Pons (tissue), 1 donor: Measurements from ENCODE around the gene TCAF1.

ENCODE experiments used
- DNase-seq: peaks from one replicate; pipeline ENCODE4 v3.0.0-alpha.2; 2016; ENCODE audit warnings: low spot score

Gene TCAF1, protein sequence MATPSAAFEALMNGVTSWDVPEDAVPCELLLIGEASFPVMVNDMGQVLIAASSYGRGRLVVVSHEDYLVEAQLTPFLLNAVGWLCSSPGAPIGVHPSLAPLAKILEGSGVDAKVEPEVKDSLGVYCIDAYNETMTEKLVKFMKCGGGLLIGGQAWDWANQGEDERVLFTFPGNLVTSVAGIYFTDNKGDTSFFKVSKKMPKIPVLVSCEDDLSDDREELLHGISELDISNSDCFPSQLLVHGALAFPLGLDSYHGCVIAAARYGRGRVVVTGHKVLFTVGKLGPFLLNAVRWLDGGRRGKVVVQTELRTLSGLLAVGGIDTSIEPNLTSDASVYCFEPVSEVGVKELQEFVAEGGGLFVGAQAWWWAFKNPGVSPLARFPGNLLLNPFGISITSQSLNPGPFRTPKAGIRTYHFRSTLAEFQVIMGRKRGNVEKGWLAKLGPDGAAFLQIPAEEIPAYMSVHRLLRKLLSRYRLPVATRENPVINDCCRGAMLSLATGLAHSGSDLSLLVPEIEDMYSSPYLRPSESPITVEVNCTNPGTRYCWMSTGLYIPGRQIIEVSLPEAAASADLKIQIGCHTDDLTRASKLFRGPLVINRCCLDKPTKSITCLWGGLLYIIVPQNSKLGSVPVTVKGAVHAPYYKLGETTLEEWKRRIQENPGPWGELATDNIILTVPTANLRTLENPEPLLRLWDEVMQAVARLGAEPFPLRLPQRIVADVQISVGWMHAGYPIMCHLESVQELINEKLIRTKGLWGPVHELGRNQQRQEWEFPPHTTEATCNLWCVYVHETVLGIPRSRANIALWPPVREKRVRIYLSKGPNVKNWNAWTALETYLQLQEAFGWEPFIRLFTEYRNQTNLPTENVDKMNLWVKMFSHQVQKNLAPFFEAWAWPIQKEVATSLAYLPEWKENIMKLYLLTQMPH

DNA sequence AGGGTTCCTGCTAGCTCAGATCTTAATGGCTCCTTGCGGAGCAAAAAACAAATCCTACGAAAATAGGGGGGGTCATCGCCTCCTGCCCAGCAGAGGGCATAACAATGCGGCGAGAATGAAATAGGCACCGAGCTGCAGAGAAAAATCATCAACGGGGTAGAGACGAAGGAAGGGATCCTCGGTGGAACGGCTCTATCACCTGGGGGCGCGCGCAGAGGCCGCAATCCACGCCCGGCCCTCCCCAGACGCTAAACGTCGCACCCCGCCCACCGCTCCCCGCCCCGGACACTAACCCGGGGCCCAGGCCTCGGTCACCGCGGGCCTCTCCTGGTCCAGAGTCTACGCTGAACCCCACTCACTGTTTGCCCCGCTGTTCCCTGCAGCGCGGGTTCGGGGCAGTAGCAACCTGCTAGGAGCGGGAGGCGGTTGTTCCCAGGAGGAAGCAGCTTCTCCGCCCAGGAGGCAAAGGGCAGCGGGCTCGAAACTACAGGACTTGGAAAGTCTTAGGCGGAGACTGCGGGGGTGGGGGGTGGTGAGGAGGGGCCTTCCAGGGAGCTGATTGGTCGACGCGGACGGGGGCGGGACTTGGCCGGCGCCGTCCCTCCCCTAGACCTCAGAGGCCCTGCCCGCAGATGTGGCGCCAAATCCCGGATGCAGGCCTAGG lies at the start of gene TCAF1:
Gene TCAF1, minus strand, starts transcription at position 509 of the 664 bp plus-strand sequence. CDS start 25,568 bp downstream, outside the sequence.
- peak; percentile 95 for DNase-seq

DNA sequence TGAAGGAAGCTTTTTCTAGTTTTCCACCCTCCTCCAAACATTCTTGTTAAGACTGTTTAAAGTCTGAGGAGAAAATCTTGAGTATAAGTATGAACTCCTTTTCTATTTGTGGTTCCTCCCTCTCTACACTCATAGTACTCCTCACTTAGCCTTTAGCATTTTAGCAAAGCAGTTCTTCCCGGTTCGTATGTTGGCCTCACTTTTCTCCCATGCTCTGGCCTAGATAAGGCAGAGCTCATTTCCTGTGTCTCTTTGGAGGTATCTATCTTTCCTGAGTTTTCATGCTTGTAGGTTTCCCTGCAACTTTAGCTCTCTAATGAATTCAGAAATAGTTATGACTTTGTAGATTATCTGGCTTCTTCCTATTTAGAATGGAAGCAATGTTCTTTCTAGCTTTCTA lies 46.8 kb upstream of the TCAF1 start:
- no peak for DNase-seq

DNA sequence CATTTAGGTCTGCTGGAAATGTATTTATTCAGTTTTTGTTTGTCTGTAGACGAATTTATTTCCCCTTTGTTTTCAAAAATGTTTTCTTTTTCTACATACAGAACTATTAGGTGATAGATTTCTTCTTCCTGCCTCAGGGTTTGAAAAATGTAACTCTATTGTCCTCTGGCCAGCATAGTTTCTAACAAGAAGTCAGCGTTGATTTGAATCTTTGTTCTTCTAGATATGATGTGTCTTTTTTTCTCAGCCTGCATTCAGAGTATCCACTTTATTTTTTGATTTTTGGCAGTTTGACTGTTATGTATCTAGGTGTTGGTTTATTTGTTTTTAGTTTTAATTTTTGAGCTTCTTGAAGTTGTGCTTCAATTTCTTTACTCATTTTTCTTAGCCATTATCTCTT lies 45.1 kb upstream of the TCAF1 start:
- no peak for DNase-seq

DNA sequence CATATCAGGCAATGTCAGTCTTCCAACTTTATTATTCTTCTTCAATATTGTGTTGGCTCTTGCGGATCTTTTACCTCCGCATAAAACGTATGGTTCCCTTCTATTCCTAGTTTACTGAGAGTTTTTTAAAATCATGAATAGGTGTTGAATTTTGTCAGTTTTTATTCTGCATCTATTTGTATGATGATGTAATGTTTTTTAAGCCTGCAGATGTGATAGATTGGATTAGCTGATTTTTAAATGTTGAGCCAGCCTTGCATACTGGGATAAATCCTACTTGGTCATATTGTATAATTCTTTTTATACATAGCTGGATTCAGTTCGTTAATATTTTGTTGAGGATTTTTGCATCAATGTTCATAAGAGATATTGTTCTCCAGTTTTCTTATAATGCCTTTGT lies 43.4 kb upstream of the TCAF1 start:
- no peak for DNase-seq

DNA sequence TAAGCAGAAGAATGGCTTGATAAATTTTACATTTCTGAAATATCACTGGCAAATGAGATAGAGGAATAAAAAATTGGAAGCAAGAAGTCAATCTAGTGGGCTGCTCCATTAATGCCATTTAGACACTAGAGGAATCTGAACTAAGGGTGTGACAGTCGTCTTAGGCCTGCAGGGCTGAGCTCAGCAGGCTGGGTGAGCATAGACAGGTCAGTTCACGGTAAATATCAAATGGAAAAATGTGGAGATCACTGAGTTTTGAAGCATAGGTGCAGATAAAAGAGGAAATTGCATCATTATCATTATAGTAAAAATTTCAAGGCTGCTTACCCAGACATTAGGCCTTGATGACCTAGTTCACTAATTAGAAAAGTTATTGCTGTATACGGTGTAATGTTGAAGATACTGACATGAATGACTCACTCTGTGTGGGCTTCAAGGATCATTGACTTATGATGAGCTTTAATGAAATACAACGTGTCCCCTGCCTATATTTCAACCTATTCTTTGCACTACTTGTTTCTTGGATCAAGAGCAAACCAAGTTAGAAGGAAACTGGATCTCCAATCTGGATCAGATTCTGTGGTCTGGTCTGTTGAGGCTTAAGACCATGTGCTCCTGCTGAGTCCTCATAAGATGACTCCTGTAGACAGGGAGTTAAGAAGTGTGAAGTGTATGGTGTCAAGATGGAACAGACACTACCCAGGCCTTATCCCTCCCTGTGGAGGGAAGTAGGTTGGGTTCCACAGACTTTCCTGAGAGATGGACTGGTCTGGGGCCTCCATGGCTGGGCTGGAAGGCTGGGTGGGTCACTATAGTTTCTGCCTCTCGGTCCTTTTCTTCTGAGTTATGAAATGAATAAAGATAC lies 36.6 kb upstream of the TCAF1 start:
- no peak for DNase-seq

DNA sequence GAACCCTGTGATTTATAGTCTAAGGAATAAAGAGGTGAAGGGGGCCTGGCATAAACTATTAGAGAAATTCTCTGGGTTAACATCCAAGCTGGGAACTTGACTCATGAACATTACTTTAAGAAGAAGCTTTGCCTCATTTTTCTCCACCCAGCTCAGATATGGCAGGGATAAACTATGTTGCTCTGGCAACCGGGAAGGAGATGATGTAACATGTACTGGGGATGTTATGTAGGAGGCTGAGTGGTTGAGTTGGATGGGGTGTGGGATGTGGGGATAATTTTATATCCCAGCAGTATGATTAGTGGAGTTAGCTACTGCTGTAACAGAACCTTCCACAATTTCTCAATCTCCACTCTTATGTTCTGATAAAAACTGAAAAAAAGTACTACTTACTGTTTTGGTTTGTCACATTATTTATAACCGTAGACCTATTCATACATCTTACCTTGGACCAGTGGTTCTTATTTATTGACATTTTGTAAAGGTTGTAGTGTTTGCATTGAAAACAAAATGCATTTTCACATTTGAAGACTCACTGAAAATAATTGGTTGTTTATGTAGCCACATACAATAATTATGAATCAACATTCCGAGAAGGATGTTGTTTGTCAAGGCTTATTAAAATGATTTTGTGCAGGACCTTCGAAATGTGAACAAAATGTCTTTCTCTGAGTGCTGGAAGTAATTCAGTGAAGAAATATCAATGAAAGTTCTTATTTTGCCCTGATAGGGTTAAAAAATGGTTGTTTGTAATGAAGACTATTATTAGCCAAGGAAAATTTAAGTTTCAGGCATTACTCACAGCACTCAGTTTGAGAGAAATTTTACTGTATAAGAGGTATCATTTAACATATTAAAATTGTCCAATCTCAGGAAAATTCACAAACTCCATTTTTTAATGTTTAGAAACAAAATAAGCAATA lies 34.4 kb upstream of the TCAF1 start:
- DNase-seq = no peak

DNA sequence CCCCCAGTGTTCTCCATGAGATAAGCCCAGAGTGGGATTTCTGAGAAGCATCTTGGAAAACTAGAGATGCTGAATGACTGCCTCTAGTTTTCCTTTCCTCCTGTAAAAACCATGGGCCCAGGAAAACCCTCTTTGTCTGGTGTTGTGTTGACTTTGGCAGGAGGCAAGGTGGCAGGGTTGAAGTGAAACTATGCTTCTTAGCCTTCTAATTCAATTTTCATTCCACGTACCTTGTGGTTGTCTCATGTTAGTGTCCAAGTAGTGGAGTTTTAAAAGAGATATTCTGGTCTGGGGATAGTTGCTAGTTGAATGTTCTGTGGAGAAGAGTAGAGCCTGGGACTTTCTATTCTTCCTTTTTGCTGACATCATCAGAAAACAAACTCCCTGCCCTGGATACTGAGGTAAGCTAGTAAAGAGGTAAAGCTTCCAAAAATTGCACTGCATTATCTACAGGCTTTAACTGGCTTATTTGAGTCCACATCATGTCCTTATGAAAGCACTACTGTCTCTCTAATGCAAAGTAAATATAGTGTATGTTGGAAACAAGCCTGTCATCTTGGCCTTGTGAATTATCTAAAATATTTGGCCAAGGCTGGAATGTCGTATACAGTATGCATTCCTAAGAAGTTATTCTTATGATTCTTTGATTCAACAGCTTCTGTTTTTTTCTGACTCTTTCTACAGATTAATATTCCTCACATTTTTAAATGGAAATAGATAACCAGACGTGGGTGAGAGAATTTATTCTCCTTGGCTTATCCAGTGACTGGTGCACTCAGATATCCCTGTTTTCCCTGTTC lies 32.8 kb upstream of the TCAF1 start, which contains the start of gene OR2F2:
Gene OR2F2, plus strand, starts transcription at position 708 of the 800 bp plus-strand sequence. Its CDS starts 0 bp downstream, at position 708.
- DNase-seq = no peak

DNA sequence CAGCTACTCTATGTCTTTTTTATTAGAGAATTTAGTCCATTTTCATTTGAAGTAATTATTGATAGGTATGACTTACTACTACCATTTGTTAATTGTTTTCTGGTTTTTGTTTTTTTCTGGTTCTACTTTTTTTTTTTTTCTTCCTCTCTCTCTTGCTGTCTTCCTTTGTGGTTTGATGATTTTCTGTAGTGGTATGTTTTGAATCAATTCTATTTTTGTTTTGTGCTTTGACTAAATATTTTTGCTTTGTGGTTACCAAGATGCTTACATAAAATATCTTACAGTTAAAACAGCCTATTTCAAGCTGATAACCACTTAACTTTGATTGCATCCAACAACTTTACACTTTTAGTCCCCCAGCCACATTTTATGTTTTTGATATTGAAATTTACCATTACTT lies 29.8 kb upstream of the TCAF1 start:
- DNase-seq = no peak

DNA sequence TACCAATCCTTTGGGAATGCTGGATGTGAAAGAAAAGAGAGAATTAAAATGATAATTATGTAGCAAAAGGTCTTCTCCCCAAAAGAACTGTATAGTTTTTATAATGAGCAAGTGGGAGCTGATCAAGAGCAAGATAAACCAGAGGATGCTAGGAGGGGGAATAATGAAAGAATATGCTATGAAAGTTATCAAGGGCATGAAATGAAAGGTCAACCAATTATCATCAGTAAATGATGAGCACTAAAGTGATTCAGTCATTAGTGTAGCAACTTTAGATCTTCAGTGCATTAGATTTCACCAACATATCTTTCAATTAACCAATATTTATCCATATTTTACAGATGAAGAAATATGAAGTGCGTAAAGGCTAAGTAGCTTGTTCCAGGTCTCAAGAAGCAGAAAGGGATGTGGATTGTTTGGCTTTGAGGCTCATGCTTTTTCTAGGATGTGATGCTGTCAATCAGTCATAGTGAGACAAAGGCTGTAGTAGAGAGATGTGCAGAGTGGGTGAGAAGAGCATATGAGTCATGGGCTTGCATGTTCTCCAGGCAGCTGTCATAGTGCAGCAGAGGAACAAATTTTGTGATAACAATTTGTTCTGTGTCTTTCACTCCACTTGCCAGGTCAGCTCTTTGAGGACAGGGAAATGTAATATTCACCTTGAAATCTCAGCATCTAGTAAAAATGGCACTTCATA lies 27.4 kb upstream of the TCAF1 start:
- no peak for DNase-seq

DNA sequence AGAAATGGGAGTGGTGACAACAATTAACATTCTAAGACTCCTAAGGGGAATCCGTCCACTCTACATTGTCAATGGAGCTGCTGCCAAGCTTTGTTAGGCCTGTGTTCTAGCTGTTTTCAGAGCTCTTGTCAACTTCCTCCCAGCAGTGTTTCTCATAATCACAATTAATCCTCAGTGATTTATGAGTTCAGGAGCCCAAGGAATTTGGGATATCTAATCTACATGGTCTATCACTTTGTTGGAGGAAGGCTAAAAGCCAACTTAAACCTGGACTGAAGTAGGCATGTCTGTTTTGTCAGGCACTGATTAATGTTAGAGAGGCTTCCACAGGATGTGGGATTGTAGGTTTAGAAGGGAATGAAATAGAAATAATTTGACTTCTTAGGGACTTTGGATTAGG lies 22.9 kb upstream of the TCAF1 start:
- no peak for DNase-seq

DNA sequence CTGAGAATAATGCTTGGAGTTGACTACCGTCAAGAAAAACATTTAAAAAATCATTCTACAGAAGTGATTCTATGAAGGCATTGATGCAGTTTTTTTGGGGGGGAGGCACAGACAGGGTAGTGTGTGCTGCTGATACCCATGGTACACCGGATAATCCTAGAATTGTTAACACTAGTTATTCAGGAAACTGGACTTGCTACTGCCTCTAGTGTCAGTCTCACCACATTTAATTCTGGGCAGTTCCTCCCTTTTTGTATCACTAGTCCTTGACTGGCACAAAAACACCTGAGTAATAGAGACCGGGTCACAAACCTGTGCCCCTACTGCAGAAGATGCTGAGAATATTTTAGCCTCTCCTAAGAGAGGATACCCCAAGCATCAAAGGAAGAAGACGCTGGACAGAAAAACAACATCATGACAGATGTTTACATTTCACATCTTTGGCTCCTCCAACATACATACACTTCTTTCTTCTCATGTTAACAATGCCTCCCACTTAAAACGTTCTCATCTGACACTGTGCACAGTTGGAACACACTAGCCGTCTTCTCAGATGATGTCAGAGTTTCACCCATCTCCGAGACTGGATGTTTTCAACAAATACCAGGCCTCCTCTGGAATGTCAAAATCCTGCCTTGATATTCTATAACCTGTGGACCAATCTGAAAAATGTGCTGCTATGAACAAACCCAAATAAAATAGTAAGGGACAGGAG lies 13.1 kb upstream of the TCAF1 start:
- no peak for DNase-seq

DNA sequence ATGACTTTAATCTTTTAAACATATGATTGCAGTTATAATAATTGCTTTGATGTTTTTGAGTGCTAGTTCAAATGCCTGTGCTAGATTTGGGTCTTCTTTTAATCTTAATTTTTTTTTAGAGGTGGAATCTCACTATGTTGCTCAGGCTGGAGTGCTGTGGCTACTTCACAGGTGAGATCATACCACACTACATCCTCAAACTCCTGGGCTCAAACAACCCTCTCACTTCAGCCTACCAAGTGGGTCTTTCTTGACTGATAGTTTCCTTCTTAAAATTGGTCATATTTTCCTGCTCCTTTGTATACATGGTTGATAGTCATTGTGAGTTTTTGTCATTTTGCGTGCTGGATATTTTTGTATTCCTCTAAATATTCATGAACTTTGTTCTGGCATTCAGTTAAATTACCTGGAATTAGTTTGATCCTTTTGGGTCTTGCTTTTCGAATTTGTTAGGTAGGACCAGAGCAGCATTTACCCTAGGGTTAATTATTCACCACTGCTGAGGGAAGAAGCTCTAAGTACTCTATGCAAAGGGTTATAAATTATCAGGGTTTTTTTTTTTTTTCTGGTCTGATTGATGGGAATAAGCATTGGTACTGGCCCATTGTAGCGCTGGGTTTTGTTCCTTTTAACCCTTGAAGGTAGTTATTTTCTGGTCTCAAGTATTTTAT lies 12.1 kb upstream of the TCAF1 start:
- no peak for DNase-seq

DNA sequence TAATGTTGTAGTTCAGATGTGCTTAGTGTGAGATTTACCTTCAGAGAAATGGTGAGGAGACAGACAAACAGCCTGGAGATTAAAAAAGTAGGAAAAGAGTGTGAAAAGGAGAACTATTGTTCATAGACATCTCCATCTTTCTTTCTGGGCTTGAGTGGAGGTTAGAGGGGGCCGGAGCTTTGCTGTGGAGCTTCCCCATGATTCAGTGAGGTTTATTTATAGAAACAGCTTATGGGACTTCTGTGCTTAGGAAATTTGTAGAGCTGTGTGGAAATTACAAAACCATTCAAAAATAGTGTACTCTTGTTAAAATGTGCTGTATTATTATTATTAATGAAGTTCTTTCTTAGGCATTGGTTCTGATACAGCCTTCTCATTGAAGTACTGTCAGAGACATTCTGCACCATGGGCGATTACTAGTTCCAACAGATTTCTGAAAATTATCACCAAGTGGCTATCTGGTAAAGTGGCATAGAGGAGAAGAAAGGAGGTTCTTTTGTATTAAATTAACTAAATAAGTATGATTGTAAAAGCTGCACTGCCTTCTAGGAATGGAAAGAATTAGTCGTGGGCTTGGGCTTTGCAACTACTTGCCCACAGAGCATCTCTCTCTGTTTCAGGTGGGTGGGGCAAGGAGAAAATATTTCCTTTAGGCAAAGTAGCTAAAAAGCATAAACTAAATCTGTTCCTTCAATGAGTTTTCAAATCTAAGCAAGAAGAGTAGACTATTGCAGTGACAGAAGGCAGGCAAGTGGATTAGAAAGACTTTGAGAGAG lies 8.7 kb upstream of the TCAF1 start:
- DNase-seq = no peak

DNA sequence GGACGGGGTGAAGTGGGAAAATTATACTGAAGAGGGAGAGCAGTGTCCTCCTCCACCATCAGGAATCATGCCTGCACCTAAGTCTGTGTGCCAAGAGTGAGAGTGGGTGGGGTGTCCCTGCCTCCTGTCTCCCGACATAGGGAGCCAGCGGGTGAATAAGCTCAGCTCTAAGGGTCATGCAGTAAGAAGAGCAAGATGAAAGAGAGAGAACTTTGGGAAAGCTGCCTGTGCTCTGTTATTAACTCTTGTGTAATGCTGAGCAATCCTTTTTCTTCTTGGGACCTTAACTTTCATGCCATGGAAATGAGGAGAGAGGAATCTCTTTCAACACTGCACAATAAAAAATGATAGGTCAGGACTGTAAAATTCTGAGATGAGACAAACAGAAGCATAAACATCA lies 7.9 kb upstream of the TCAF1 start:
- DNase-seq = no peak

DNA sequence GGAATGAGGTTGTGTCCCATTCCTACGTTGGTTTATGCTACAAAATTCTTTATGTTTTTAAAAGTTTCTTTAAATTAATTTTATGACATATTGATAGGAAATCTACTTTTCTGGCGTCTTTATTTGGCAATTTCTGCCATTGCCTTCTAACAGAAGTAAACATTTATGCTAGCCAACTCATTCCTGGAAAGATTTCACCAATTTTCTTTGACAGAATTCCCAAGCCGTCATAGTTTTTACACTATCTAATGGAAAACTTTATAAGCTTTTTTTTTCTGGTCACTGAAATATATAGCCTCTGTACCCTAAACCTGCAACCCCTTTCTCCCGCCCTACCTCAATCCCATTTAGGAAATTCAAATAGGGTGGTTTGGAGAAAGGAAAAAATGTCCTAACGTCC lies 6.1 kb upstream of the TCAF1 start:
- DNase-seq = no peak

DNA sequence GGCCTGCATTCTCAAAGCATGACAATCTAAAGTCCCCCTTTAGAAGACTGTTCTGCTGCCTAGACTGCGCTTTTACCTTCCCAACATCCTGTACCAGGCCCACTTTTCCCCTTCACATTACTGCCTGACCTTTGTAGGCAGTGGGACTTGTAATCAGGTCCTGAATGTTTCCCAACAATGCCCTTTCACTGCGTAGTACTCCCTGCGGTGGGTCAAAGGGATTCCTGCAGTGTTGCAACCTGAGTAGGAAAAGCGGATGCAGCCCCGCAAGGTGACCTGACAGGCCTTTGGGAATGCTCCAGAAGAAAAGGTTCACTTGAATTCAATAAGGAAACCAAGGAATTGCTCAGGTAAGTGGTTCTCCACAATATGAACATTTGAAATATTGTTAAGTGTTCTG lies 4.9 kb upstream of the TCAF1 start:
- no peak for DNase-seq

DNA sequence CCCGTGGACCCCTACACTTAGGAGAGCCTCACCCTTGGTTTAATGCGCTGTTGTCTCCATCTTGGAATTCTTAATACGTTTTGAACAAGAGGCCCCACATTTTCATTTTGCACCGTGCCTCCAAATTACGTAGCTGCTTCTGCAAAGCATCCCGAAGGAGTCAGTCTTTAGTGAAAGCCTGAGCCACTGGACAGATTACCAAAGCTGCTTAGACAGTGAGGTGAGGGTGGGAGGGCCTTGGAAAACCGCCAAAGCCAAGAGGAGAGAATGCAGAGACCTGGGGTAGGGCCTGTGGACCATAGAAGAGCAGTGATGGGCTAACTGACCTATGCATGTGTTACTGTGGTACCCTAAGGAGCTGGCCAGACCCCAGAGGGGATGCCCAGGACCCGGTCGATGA lies 4.2 kb upstream of the TCAF1 start:
- DNase-seq = no peak
